ENCODE data around the gene SGCA.

- TF ChIP-seq EZH2 (IDR thresholded peaks at IDR 0.05; ENCODE audit: borderline replicate concordance, low read length) (no peak), CTCF (IDR thresholded peaks at IDR 0.05; ENCODE audit: low read length) (no peak)
These were observed 14.3 kb downstream of the SGCA start for GRCh38 chr17:50180111-50180510.
